Measurements from ENCODE around the gene FRMD7. TPM values are rescaled to one million over a fixed set of nuclear protein-coding genes. Genes with fewer than 3 reads are reported as not detected.

The FRMD7 gene, protein sequence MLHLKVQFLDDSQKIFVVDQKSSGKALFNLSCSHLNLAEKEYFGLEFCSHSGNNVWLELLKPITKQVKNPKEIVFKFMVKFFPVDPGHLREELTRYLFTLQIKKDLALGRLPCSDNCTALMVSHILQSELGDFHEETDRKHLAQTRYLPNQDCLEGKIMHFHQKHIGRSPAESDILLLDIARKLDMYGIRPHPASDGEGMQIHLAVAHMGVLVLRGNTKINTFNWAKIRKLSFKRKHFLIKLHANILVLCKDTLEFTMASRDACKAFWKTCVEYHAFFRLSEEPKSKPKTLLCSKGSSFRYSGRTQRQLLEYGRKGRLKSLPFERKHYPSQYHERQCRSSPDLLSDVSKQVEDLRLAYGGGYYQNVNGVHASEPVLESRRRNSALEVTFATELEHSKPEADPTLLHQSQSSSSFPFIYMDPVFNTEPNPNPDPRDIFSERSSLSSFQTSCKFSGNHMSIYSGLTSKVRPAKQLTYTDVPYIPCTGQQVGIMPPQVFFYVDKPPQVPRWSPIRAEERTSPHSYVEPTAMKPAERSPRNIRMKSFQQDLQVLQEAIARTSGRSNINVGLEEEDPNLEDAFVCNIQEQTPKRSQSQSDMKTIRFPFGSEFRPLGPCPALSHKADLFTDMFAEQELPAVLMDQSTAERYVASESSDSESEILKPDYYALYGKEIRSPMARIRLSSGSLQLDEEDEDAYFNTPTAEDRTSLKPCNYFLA
- 0.35 and 0.44 TPM in 2 replicates for total RNA-seq (2013; cell fraction: nucleolus; rRNA removed)
- total RNA-seq (2014; rRNA removed) (not detected in 2 replicates), total RNA-seq (2014; rRNA removed; fragmentation: Illumina TruSeq; extraction: Trizol) (not detected in 2 replicates), total RNA-seq (2021) (not detected in 2 replicates), polyA plus RNA-seq (2011; rRNA removed) (0.82 and 0.94 TPM in 2 replicates), polyA plus RNA-seq (2014; fragmentation: Illumina TruSeq; extraction: Trizol) (not detected in 2 replicates), polyA plus RNA-seq (2014; fragmentation: Nextera tagmentation; extraction: Ambion mirVana) (not detected), polyA plus RNA-seq (2014; rRNA removed) (0.03 TPM in 1 of 2 replicates, not detected in the other), polyA plus RNA-seq (2016; fragmentation: Nextera tagmentation; extraction: Ambion mirVana) (not detected), polyA minus RNA-seq (2011; rRNA and poly(A)+ RNA removed) (0.41 and 0.80 TPM in 2 replicates), Bru-seq, nascent RNA (percentile 9 among the genes with signal in this experiment), BruChase-seq, experiment 1, labeled RNA remaining after a 6-hour chase (percentile 14 among the genes with signal in this experiment), BruChase-seq, experiment 2, labeled RNA remaining after a 2-hour chase (percentile 22 among the genes with signal in this experiment)
- polyA plus RNA-seq (2011; ENCODE audit: low read depth) = not detected
- polyA plus RNA-seq (2011; cell fraction: cytosol; rRNA removed) = 0.34 and 0.37 TPM in 2 replicates
- polyA plus RNA-seq (2011; cell fraction: nucleus; rRNA removed) = 0.56 and 0.79 TPM in 2 replicates
- not detected in 2 replicates for polyA plus RNA-seq (2012)
- polyA minus RNA-seq (2011; cell fraction: cytosol; rRNA and poly(A)+ RNA removed) = 0.52 TPM in 1 of 2 replicates, not detected in the other
- polyA minus RNA-seq (2011; cell fraction: nucleus; rRNA and poly(A)+ RNA removed) = 0.29 and 0.36 TPM in 2 replicates
- long read RNA-seq, experiment 1 = 0 reads
- long read RNA-seq, experiment 2 = 0 reads

DNA sequence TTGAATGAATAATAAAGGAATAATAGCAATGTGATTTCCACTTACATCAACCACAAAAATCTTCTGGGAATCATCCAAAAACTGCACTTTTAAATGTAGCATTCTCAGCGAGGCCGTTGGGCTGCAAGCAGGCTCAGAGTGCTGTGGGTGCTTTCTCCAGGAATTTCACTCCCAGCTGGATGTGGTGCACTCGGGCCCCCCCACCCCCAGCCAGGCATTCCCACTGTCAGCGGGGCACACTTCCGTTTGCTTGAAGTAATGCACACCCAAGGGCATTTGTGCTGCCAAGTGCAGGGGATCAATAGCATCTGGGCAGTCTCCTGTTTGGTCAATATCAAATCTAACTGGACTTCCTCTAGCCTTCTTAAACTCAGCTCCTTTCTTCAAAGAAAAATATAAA, at the start of gene FRMD7:
TSS of gene FRMD7 (minus strand) at position 278 of the 400 bp plus-strand sequence. CDS start at position 102, 176 bp downstream.
- no peaks in the 10 kb centered on the region for H3K27me3 ChIP-seq (replicated peaks in 1 of 2; ENCODE audit: control insufficient read depth in 2 of 2, insufficient read depth in 2 of 2, low read length in 1 of 2)
- FAIRE-seq = no peak
- no peaks in the 10 kb centered on the region for H3K9me3 ChIP-seq (replicated peaks; ENCODE audit: control insufficient read depth, insufficient read depth, low read length)
- no peak within 1 kb of the TSS for H3K27ac ChIP-seq (ENCODE audit: control insufficient read depth, insufficient read depth)
- in situ Hi-C loops (cut with MboI) = no loop called here
- no peak for DNase-seq (ENCODE audit: low read depth, low spot score)
- H3K4me2 ChIP-seq (ENCODE audit: control insufficient read depth, insufficient read depth) = no peak within 1 kb of the TSS
- RAD21 ChIA-PET (ENCODE audit: unreplicated experiment) = no interaction called here
- intact Hi-C loops (cut with micrococcal nuclease; ENCODE audit: unreplicated experiment) = no loop called here
- TF ChIP-seq, protein P1, sequence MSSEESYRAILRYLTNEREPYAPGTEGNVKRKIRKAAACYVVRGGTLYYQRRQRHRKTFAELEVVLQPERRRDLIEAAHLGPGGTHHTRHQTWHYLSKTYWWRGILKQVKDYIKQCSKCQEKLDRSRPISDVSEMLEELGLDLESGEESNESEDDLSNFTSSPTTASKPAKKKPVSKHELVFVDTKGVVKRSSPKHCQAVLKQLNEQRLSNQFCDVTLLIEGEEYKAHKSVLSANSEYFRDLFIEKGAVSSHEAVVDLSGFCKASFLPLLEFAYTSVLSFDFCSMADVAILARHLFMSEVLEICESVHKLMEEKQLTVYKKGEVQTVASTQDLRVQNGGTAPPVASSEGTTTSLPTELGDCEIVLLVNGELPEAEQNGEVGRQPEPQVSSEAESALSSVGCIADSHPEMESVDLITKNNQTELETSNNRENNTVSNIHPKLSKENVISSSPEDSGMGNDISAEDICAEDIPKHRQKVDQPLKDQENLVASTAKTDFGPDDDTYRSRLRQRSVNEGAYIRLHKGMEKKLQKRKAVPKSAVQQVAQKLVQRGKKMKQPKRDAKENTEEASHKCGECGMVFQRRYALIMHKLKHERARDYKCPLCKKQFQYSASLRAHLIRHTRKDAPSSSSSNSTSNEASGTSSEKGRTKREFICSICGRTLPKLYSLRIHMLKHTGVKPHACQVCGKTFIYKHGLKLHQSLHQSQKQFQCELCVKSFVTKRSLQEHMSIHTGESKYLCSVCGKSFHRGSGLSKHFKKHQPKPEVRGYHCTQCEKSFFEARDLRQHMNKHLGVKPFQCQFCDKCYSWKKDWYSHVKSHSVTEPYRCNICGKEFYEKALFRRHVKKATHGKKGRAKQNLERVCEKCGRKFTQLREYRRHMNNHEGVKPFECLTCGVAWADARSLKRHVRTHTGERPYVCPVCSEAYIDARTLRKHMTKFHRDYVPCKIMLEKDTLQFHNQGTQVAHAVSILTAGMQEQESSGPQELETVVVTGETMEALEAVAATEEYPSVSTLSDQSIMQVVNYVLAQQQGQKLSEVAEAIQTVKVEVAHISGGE (CRISPR knock-in tag; IDR thresholded peaks at IDR 0.05) = no peak
- TF ChIP-seq KLF5 (IDR thresholded peaks at IDR 0.05; ENCODE audit: partially characterized antibody) (no peak), NFIC (IDR thresholded peaks at IDR 0.05; ENCODE audit: low read depth, low read length) (no peak), RFX5 (IDR thresholded peaks at IDR 0.05; ENCODE audit: low read depth, low read length) (no peak), POLR2AphosphoS2 (IDR thresholded peaks at IDR 0.05; ENCODE audit: low read depth, low read length) (no peak), GABPA (IDR thresholded peaks at IDR 0.05; ENCODE audit: low read depth) (no peak), ZNF274 (IDR thresholded peaks at IDR 0.05; ENCODE audit: insufficient read depth, insufficient read length) (no peak), RELA (IDR thresholded peaks at IDR 0.05; ENCODE audit: borderline replicate concordance, partially characterized antibody) (no peak), SIN3A (IDR thresholded peaks at IDR 0.05; ENCODE audit: low read depth, low read length) (no peak), NR2C1 (IDR thresholded peaks at IDR 0.05) (no peak), BCL11A (IDR thresholded peaks at IDR 0.05; ENCODE audit: low read depth, low read length) (no peak)
- H4K20me1 ChIP-seq (ENCODE audit: control insufficient read depth, insufficient read depth) = no peaks in the 10 kb centered on the region
- no peak within 1 kb of the TSS for H3K9ac ChIP-seq (ENCODE audit: control insufficient read depth, insufficient read depth, low read length)
- no peak within 1 kb of the TSS for H3K4me3 ChIP-seq
- POLR2A ChIA-PET = interaction anchor here (0.6 kb wide), 1 partner anchor 260 kb away, joined by 4 read pairs; no protein-coding TSS in a partner anchor
- no peak for ATAC-seq
- 41% methylated on average over 5 of the region's 5 CpGs for WGBS (ENCODE audit: insufficient coverage, insufficient replicate concordance, low lambda C conversion rate, missing lambda C conversion rate)
- H3K36me3 ChIP-seq (ENCODE audit: control insufficient read depth in 2 of 2, insufficient read depth in 2 of 2, low read length in 1 of 2) = no peaks in the 10 kb centered on the region
- no TSS peak for BruUV-seq (replicated peaks)
- H3K4me1 ChIP-seq (ENCODE audit: control insufficient read depth, insufficient read depth, low read length) = no peaks in the 10 kb centered on the region
- no peaks in the 10 kb centered on the region for H3K79me2 ChIP-seq (ENCODE audit: control insufficient read depth, insufficient read depth, low read length)
- CTCF ChIA-PET = interaction anchor here (0.6 to 1.5 kb wide), 3 partner anchors 17 to 98 kb away, joined by 3 to 4 read pairs (median 3); no protein-coding TSS in a partner anchor
- H2AFZ ChIP-seq (ENCODE audit: control insufficient read depth, low read depth, low read length) = no peak within 1 kb of the TSS
- SMC1A ChIA-PET (ENCODE audit: uncharacterized antibody, unreplicated experiment) = no interaction called here
